ENCODE results near the gene PRKAR2B. TPM values are rescaled to one million over a fixed set of nuclear protein-coding genes. Genes with fewer than 3 reads are reported as not detected.

Gene PRKAR2B
- total RNA-seq, 4 donors from 2014 or later: 33.1 to 54.6 (median 51.5) TPM

GRCh38 chr7:107029061-107029763 is 15.3 kb upstream of the PRKAR2B start:
- WGBS, 2 donors: 62 to 74% methylated on average over 5 of the region's 5 CpGs
- no peaks in the 10 kb centered on the region for H3K36me3 ChIP-seq

GRCh38 chr7:107029764-107030286 is 14.7 kb upstream of the PRKAR2B start:
- no peak overlapping the region for H3K4me3 ChIP-seq
- H3K9me3 ChIP-seq: no peaks in the 10 kb centered on the region
- H3K27ac ChIP-seq: no peak overlapping the region
- H3K36me3 ChIP-seq: no peaks in the 10 kb centered on the region
- 58 to 61% methylated on average over 4 of the region's 4 CpGs for WGBS, 2 donors
- TF ChIP-seq CTCF (IDR thresholded peaks at IDR 0.05) (no peak), POLR2A (IDR thresholded peaks at IDR 0.05) (no peak), EP300 (IDR thresholded peaks at IDR 0.05) (no peak)
- DNase-seq (ENCODE audit: low spot score in 2 of 2): no peak
- peaks cover 0 to 20% (median 3%) of the 10 kb centered on the region in 4 donors for H3K4me1 ChIP-seq
- H3K27me3 ChIP-seq: no peaks in the 10 kb centered on the region

More at GRCh38 chr7:107029061-107029763, 15.3 kb upstream of the PRKAR2B start:
- peaks cover 0 to 26% (median 3%) of the 10 kb centered on the region in 4 donors for H3K4me1 ChIP-seq
- no peaks in the 10 kb centered on the region for H3K27me3 ChIP-seq
- H3K27ac ChIP-seq: no peak overlapping the region
- DNase-seq (ENCODE audit: low spot score in 2 of 2): no peak
- no peak overlapping the region for H3K4me3 ChIP-seq
- no peaks in the 10 kb centered on the region for H3K9me3 ChIP-seq
- TF ChIP-seq POLR2A (IDR thresholded peaks at IDR 0.05) (no peak), EP300 (IDR thresholded peaks at IDR 0.05) (no peak), CTCF (IDR thresholded peaks at IDR 0.05) (no peak)

- Histone ChIP-seq H3K36me3 (no peaks in the 10 kb centered on the region), H3K4me3 (no peak overlapping the region), H3K4me1 (no peaks in the 10 kb centered on the region), H3K27ac (no peak overlapping the region), H3K9me3 (no peaks in the 10 kb centered on the region), H3K27me3 (no peaks in the 10 kb centered on the region)
- 88 to 92% methylated on average over 2 of the region's 2 CpGs for WGBS, 2 donors
- TF ChIP-seq POLR2A (IDR thresholded peaks at IDR 0.05): no peak
- TF ChIP-seq CTCF (IDR thresholded peaks at IDR 0.05): no peak
- TF ChIP-seq EP300 (IDR thresholded peaks at IDR 0.05): no peak
- DNase-seq (ENCODE audit: low spot score in 2 of 2): no peak
Observed at GRCh38 chr7:107032050-107032449, 12.5 kb upstream of the PRKAR2B start.

- no peaks in the 10 kb centered on the region for H3K4me1 ChIP-seq
- WGBS, 2 donors: 86 to 92% methylated on average over 8 of the region's 8 CpGs
- H3K36me3 ChIP-seq: no peaks in the 10 kb centered on the region
- H3K4me3 ChIP-seq: no peak overlapping the region
- H3K27ac ChIP-seq: no peak overlapping the region
- no peaks in the 10 kb centered on the region for H3K27me3 ChIP-seq
- DNase-seq (ENCODE audit: low spot score in 2 of 2): no peak
- TF ChIP-seq POLR2A (IDR thresholded peaks at IDR 0.05): no peak
- TF ChIP-seq EP300 (IDR thresholded peaks at IDR 0.05): no peak
- no peak for TF ChIP-seq CTCF (IDR thresholded peaks at IDR 0.05)
- H3K9me3 ChIP-seq: no peaks in the 10 kb centered on the region
Observed at GRCh38 chr7:107032720-107033438, 11.6 kb upstream of the PRKAR2B start.

GRCh38 chr7:107034553-107034952 is 10.0 kb upstream of the PRKAR2B start:
- H3K9me3 ChIP-seq: no peaks in the 10 kb centered on the region
- no peak overlapping the region for H3K4me3 ChIP-seq
- no peaks in the 10 kb centered on the region for H3K36me3 ChIP-seq
- 81 to 87% methylated on average over 1 of the region's 1 CpG for WGBS, 2 donors
- TF ChIP-seq CTCF (IDR thresholded peaks at IDR 0.05): no peak
- TF ChIP-seq EP300 (IDR thresholded peaks at IDR 0.05): no peak
- TF ChIP-seq POLR2A (IDR thresholded peaks at IDR 0.05): no peak
- no peak for DNase-seq (ENCODE audit: low spot score in 2 of 2)
- no peaks in the 10 kb centered on the region for H3K4me1 ChIP-seq
- H3K27me3 ChIP-seq: no peaks in the 10 kb centered on the region
- H3K27ac ChIP-seq: no peak overlapping the region

All from tibial nerve (tissue), 4 donors.